Measurements from ENCODE around the gene OR2G3. TPM values are rescaled to one million over a fixed set of nuclear protein-coding genes. Genes with fewer than 3 reads are reported as not detected.

The OR2G3 gene
- not detected for total RNA-seq

DNA sequence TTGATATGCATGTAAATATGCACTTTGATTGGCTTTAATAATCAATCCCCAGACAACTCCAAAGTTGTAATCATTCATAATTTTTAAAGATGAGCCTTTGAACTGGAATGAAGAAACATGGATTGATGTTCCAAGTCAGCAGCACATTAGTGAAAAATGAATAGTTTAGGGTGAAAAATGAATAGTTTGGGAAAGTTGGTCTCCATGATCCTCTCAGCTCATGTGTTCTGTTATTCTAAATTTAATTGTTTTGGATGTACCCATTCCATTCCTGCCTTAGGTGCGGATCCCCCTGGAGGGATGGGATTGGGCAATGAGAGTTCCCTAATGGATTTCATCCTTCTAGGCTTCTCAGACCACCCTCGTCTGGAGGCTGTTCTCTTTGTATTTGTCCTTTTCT lies at the start of gene OR2G3:
TSS of gene OR2G3 (plus strand) at position 301 of the 400 bp plus-strand sequence. CDS start at position 301, 0 bp downstream.
- no peak for DNase-seq

GRCh38 chr1:247557926-247558674 lies 47.3 kb upstream of the OR2G3 start:
- DNase-seq = no peak

- no peak for DNase-seq
Observed at GRCh38 chr1:247561711-247562110, 43.7 kb upstream of the OR2G3 start.

DNA sequence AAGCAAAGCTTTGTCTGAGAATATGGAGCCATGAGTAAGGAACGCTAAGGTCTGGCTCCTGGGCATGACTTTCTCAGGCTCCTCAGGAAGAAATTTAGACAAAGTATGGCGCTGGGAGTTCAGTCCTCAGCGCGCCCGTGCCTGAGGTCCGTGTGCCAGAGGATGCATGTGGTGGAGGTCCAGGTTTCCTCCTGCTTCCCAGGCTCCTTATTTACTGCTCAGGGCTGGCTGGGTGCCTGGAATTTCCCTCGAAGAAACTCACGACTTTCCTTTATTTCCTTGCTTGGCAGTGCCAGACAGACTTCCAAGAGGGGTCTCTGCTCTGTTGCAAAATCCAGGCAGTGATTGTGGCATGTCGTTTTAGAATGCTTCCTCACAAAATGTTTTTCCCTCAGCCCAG lies 43.2 kb upstream of the OR2G3 start:
- DNase-seq = no peak

GRCh38 chr1:247574236-247574635 lies 31.1 kb upstream of the OR2G3 start:
- DNase-seq = no peak

DNA sequence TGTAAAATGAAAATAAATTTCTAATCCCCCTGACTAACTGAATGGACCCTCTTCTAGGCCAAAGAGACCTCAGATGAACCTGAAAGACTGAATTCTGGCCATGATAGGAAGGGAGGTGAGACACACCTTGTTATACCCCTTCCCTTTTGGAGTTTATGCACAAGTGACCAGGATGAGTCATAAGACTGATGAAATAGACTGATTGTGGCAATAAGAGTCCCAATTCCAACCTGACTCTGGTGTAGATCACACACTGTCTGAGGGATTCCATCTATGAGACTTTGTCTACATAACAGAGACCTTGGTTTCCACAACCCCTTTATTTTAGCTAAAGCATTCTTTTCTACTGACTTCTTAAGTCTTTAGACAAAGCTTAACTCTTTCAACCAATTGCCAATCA lies 30.7 kb upstream of the OR2G3 start:
- no peak for DNase-seq

DNA sequence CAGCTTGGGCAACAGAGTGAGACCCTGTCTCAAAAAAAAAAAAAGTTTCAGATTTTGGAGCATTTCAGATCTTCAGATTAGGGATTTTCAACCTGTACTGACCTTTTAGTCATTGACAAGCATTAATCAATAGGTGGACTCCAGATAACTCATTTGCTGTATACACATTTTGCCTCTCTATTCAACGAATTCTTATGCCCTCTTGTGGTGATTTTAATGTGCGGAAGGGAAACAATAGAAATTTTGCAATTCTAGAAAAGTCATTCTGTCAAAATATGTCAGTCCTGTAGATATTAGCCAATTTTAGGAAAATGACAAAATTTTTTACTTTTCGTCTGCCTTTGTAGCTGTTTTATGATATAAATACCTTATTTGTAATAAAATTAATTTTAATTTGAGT lies 28.9 kb upstream of the OR2G3 start:
- no peak for DNase-seq

DNA sequence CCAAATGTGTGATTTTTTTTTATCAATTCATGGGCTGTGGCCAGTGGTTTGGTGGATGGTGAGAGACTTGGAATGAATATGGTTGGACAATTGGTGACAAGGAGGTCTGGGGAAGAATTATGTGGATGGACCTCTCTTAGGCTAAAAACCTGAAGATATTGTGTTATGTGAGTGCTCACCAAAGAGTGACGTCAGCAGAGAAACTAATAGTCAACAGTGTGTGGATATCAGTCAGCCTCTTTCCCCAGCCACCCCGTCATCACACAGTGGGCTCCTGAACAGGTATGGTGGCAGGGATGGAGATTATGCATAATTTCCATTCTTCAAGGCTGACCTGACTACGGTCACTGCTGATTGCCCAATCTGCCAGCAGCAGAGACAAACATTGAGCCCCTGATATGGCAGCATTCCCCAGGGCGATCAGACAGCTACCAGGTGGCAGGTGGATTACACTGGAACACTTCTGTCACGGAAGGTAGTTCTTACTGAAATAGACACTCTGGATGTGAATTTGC lies 26.4 kb upstream of the OR2G3 start:
- DNase-seq = no peak

DNA sequence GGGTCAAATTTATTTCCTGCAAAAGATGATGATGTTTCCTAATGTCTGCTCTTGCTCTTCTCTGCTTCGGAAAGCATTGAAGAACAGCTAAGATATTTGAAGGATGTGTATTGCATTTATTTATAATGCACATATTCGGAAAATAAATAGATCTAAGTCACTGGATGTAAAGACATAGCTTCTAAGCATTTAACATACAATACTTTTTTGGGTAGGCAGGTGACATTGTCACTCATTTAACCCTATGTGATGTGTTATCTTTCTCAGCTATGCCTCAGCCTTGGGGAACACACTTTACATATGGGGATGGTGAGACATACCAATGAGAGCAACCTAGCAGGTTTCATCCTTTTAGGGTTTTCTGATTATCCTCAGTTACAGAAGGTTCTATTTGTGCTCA lies 17.3 kb upstream of the OR2G3 start, which contains the start of gene OR2G2:
TSS of gene OR2G2 (plus strand) at position 301 of the 400 bp plus-strand sequence. CDS start at position 301, 0 bp downstream.
- DNase-seq = no peak

DNA sequence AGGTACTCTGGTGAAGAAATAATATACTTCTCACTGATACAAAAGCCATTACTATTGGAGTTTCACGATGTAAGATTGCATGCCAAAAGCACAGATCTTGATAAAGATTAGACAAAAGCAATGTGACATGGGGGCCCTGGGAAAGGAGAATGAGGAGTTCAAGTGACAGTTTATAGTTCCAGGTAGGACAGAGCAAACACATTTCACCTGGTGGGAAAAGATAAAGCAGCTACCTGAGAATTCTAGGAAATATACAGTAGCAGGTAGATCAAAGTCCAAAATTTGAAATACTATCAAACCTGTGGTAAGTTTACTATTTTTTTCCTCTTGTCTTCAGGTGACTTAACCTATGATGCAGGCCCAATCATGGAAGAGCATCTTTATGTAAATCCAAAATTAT lies 8.0 kb downstream of the OR2G3 start:
- no peak for DNase-seq

DNA sequence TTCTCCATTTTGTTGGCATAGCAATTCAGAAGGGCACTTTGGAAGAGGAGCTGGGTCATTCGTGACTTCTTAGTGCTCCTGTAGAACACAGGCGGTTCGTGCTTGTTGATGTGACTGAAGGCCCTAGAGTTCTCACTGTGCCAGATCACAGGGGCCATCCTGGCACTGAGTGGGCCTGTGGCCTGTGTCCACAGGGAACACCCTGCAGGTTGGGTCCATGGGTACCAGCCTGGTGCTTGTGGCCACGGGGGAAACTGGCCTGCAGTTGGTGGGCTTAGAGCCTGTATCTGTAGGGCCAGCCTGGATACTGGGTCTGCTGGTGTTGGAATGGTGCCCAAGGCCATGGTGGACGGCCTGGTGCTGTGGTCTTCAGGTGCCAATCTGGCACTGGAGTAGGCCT lies 9.2 kb downstream of the OR2G3 start:
- DNase-seq = no peak

DNA sequence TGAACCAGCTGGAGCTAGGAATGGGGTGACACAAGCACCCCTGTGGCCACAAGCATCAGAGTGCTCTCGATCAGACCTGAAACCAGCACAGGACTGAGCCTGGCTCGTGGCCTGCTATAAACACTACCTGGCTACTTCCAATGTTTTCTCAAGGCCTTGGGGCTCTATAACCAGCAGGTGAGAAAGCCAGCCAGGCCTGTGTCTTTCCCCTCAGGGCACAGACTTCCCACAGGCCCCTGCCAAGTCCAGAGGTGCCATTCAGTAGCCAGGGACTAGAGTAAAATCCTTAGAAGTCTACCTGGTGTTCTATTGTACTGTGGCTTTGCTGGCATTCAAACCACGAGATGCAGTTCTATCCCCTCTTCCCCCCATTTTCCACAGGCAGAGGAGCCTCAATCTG lies 22.6 kb downstream of the OR2G3 start:
- DNase-seq = no peak

GRCh38 chr1:247638011-247638410 lies 32.6 kb downstream of the OR2G3 start:
- no peak for DNase-seq

GRCh38 chr1:247638781-247639180 lies 33.4 kb downstream of the OR2G3 start:
- no peak for DNase-seq

- no peak for DNase-seq
Observed at GRCh38 chr1:247639381-247639981, 34.1 kb downstream of the OR2G3 start.

GRCh38 chr1:247642742-247643141 lies 37.4 kb downstream of the OR2G3 start:
- no peak for DNase-seq

DNA sequence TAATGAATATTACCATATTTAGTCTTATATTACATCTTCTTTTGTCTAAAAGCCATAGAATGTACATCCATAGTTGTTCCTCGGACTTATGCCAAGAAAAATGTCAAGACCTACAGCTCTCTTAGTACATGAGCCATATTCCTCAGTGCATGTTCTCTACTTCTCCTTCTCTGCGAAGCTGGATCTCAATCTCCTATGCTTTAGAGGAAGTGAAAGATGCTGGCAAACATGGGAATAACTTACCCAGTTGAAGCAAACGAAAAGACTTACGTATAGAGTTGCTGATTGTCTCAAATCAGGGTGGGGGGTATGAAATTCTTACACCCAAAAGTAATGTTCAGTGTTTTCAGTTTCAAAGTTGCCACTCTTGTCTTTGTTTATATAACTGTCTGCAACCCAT lies 41.5 kb downstream of the OR2G3 start:
- DNase-seq = no peak

GRCh38 chr1:247647864-247648263 lies 42.5 kb downstream of the OR2G3 start:
- no peak for DNase-seq

GRCh38 chr1:247653040-247653439 lies 47.7 kb downstream of the OR2G3 start:
- DNase-seq = no peak
